Measurements from ENCODE around the gene OIP5. TPM values are rescaled to one million over a fixed set of nuclear protein-coding genes. Genes with fewer than 3 reads are reported as not detected.

The OIP5 gene
- polyA plus RNA-seq, 1 donor (not counting 4 experiments of a cell fraction or from before 2014, with no cell fraction given) = 9.8 TPM

- FAIRE-seq (no peak), DNase-seq (ENCODE audit: low read depth, low spot score) (no peak)
- Histone ChIP-seq H3K4me3 (ENCODE audit: control insufficient read depth in 2 of 3, extremely low read depth in 1 of 3, insufficient read depth in 2 of 3, low read depth in 1 of 3, low read length in 3 of 3) (no peak overlapping the region), H3K79me2 (ENCODE audit: control insufficient read depth, insufficient read depth, low read length) (no peaks in the 10 kb centered on the region), H3K9me1 (ENCODE audit: control insufficient read depth, extremely low read depth, insufficient read depth, low read length) (no peaks in the 10 kb centered on the region), H3K9ac (ENCODE audit: control insufficient read depth, extremely low read depth, insufficient read depth, low read length) (no peak overlapping the region), H4K20me1 (ENCODE audit: control insufficient read depth, extremely low read depth, insufficient read depth, low read length) (no peaks in the 10 kb centered on the region), H3K4me2 (ENCODE audit: control insufficient read depth, extremely low read depth, insufficient read depth, low read depth, low read length) (no peak overlapping the region), H3K4me1 (ENCODE audit: control insufficient read depth, extremely low read depth, insufficient read depth, low read length) (no peaks in the 10 kb centered on the region), H3K27ac (ENCODE audit: control insufficient read depth, insufficient read depth, low read length) (no peak overlapping the region), H2AFZ (ENCODE audit: control insufficient read depth, low read length) (no peak overlapping the region), H3K27me3 (ENCODE audit: control insufficient read depth, extremely low read depth, insufficient read depth, low read length) (no peaks in the 10 kb centered on the region), H3K36me3 (ENCODE audit: control insufficient read depth in 2 of 2, extremely low read depth in 1 of 2, insufficient read depth in 2 of 2, low read length in 2 of 2) (peaks cover 0 to 19% of the 10 kb centered on the region in 2 experiments), H3K9me3 (ENCODE audit: control insufficient read depth, low read depth, low read length) (no peaks in the 10 kb centered on the region)
- no peak for TF ChIP-seq EZH2 (IDR thresholded peaks at IDR 0.05; ENCODE audit: low read length)
- TF ChIP-seq CTCF (optimal IDR thresholded peaks at IDR 0.05 in 1 of 3, IDR thresholded peaks at IDR 0.05 in 1 of 3, conservative IDR thresholded peaks at IDR 0.05 in 1 of 3; ENCODE audit: extremely low read depth in 1 of 3, insufficient read depth in 2 of 3, low read length in 3 of 3) = no peak
- dilution Hi-C loops (cut with MboI; ENCODE audit: extremely low pct_ligation_motif_present, low sequenced_read_pairs) = no loop called here
These were observed 17.8 kb upstream of the OIP5 start for GRCh38 chr15:41350057-41350717.

- dilution Hi-C loops (cut with MboI; ENCODE audit: extremely low pct_ligation_motif_present, low sequenced_read_pairs) = no loop called here
- H3K9ac ChIP-seq (ENCODE audit: control insufficient read depth, extremely low read depth, insufficient read depth, low read length) = no peak overlapping the region
- H3K4me2 ChIP-seq (ENCODE audit: control insufficient read depth, extremely low read depth, insufficient read depth, low read depth, low read length) = no peak overlapping the region
- no peak overlapping the region for H3K4me3 ChIP-seq (ENCODE audit: control insufficient read depth in 2 of 3, extremely low read depth in 1 of 3, insufficient read depth in 2 of 3, low read depth in 1 of 3, low read length in 3 of 3)
- TF ChIP-seq EZH2 (IDR thresholded peaks at IDR 0.05; ENCODE audit: low read length) = no peak
- TF ChIP-seq CTCF (optimal IDR thresholded peaks at IDR 0.05 in 1 of 3, IDR thresholded peaks at IDR 0.05 in 1 of 3, conservative IDR thresholded peaks at IDR 0.05 in 1 of 3; ENCODE audit: extremely low read depth in 1 of 3, insufficient read depth in 2 of 3, low read length in 3 of 3) = no peak
- no peaks in the 10 kb centered on the region for H3K27me3 ChIP-seq (ENCODE audit: control insufficient read depth, extremely low read depth, insufficient read depth, low read length)
- H3K4me1 ChIP-seq (ENCODE audit: control insufficient read depth, extremely low read depth, insufficient read depth, low read length) = no peaks in the 10 kb centered on the region
- no peak overlapping the region for H3K27ac ChIP-seq (ENCODE audit: control insufficient read depth, insufficient read depth, low read length)
- H3K79me2 ChIP-seq (ENCODE audit: control insufficient read depth, insufficient read depth, low read length) = no peaks in the 10 kb centered on the region
- no peaks in the 10 kb centered on the region for H4K20me1 ChIP-seq (ENCODE audit: control insufficient read depth, extremely low read depth, insufficient read depth, low read length)
- H2AFZ ChIP-seq (ENCODE audit: control insufficient read depth, low read length) = no peak overlapping the region
- no peaks in the 10 kb centered on the region for H3K9me3 ChIP-seq (ENCODE audit: control insufficient read depth, low read depth, low read length)
- peaks cover 0 to 9% of the 10 kb centered on the region in 2 experiments for H3K36me3 ChIP-seq (ENCODE audit: control insufficient read depth in 2 of 2, extremely low read depth in 1 of 2, insufficient read depth in 2 of 2, low read length in 2 of 2)
- DNase-seq (ENCODE audit: low read depth, low spot score) (no peak), FAIRE-seq (no peak)
- H3K9me1 ChIP-seq (ENCODE audit: control insufficient read depth, extremely low read depth, insufficient read depth, low read length) = no peaks in the 10 kb centered on the region
These were observed 14.8 kb upstream of the OIP5 start for GRCh38 chr15:41347236-41347635.

All from keratinocyte (primary cell).